ENCODE measurements around the gene ENDOU.

GRCh38 chr12:47722941-47723631, 2.2 kb downstream of the ENDOU start:
- TF ChIP-seq POLR2AphosphoS5 (IDR thresholded peaks at IDR 0.05) (no peak), CTCF (IDR thresholded peaks at IDR 0.05) (no peak), POLR2A (IDR thresholded peaks at IDR 0.05) (no peak), EP300 (IDR thresholded peaks at IDR 0.05) (no peak)

Measured in stomach (tissue), 4 donors.